Purkinje cell (primary cell): ENCODE data around the gene TMOD1. TPM values are rescaled to one million over a fixed set of nuclear protein-coding genes. Genes with fewer than 3 reads are reported as not detected.

Source experiments
- polyA plus RNA-seq: library from polyadenylated mRNA; unstranded; fragments of >200 nt; fragmentation: Nextera tagmentation; gene quantifications from 2 replicates; pipeline ENCODE4 v1.2.1, GENCODE V29; 2014

The TMOD1 gene
- polyA plus RNA-seq = 8.3 and 15.1 TPM in 2 replicates

DNA sequence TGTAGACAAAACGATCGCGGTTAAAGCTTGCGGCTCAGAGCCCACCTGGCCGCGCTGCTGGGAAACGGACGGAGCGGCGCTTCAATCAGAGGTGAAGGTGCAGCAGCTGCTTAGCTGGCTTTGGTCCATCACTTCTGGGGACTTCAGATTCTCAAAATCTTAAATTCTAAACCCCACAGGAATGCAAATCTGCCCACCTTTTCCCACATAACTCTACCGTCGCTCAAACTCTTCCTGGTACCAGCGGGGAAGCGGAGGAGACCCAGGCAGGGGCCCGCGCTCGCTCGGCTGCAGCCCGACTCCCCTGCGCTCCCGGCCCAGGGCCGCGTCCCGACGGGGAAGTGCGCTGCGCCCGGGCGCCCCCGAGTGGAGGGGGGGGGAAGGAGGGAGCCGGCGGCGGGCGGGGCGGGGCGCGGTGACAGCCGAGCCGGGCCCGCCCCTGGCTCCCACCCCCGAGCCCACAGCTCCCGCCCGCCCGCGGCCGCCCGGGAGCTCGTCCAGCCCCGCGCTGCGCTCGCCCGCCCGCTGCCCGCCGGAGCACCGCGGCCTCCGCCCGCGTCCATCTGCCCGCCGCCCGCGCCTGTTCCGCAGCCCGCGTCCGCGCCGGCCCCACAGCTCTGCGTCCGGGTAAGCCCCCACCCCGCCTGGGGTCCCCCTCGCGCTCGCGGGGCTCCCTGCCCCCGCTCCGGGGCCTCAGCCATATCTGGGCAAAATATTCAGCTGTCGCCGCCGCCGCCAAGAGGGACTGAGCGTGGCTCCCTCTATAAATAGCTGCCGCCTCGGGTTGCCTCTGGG, at the start of gene TMOD1:
Gene TMOD1, plus strand, starts transcription at position 490 of the 795 bp plus-strand sequence. CDS start 22,523 bp downstream, outside the sequence.

DNA sequence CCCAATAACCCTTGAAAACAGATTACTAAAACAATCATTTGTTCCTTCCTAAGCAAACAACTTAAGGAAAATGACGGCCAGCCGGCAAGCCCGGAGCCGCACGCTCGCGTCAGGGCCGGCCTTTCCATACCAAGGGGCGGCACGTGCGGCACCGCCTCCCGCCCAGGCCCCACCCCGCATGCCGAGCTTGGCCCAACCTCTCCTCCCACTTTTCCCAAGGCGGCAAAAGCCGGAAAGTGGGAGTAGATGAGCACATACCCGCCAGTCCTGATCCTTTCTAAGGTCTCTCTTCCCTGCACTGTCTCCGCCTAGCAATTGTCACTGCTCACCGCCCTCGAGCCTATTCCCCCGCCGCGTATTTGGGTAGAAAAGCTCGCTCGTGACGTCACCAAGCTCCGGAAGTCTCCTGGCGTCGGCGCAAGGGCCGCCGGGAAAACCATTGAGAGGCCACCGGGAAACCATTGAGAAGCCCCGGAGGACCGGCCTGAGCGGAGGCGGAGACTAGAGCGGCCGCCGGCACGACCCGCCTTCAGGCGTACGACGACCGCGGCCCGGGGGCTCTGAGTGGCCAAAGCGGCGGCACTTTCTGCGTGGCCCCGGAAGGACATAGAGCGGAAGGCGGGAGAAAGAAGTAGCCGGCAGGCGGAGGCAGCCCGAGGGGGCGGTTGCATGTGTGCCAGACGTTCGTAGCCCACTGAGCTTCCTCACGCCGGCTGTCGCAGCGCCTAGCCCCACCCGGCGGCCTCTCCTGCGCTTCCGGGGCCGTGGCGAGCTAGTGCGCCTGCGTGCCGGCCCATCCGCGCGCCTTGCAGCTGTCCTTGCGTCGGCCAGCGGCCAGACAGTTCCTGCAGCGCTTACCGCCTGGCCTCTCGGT, 131.8 kb downstream of the TMOD1 start, which contains the start of the genes NCBP1 and TSTD2:
Gene NCBP1, plus strand, starts transcription at position 837 of the 874 bp plus-strand sequence. CDS start 61 bp downstream, outside the sequence.
Gene TSTD2, minus strand, starts transcription at position 384 of the 874 bp plus-strand sequence. CDS start 5,806 bp downstream, outside the sequence.

Other genes with a start within 250 kb of the TMOD1 start
- gene CCDC180, start 194.0 kb upstream of the TMOD1 start, polyA plus RNA-seq = 2.2 and 3.3 TPM in 2 replicates
- 4.8 and 6.5 TPM in 2 replicates for gene TDRD7, start 89.6 kb upstream of the TMOD1 start, polyA plus RNA-seq
- 3.4 and 4.2 TPM in 2 replicates for gene TSTD2, start 131.7 kb downstream of the TMOD1 start, polyA plus RNA-seq
- gene NCBP1, start 132.2 kb downstream of the TMOD1 start, polyA plus RNA-seq = 25.6 and 26.5 TPM in 2 replicates
- 20.1 and 24.4 TPM in 2 replicates for gene XPA, start 195.7 kb downstream of the TMOD1 start, polyA plus RNA-seq